Measurements from ENCODE around the gene TCOF1.

Gene TCOF1

GRCh38 chr5:150428106-150428876 is 70.8 kb downstream of the TCOF1 start:
- no peak overlapping the region for H3K4me3 ChIP-seq (ENCODE audit: low read depth, low read length)
- DNase-seq (ENCODE audit: low read depth), result no peak
- TF ChIP-seq CTCF (IDR thresholded peaks at IDR 0.05; ENCODE audit: low read depth, low read length, missing control alignments), result no peak

GRCh38 chr5:150428978-150429377 is 71.5 kb downstream of the TCOF1 start:
- no peak for TF ChIP-seq CTCF (IDR thresholded peaks at IDR 0.05; ENCODE audit: low read depth, low read length, missing control alignments)
- DNase-seq (ENCODE audit: low read depth), result no peak
- H3K4me3 ChIP-seq (ENCODE audit: low read depth, low read length), result no peak overlapping the region

- no peak for TF ChIP-seq CTCF (IDR thresholded peaks at IDR 0.05; ENCODE audit: low read depth, low read length, missing control alignments)
- H3K4me3 ChIP-seq (ENCODE audit: low read depth, low read length), result no peak overlapping the region
- DNase-seq (ENCODE audit: low read depth), result no peak
Observed at GRCh38 chr5:150429410-150429873, 71.9 kb downstream of the TCOF1 start.

DNA sequence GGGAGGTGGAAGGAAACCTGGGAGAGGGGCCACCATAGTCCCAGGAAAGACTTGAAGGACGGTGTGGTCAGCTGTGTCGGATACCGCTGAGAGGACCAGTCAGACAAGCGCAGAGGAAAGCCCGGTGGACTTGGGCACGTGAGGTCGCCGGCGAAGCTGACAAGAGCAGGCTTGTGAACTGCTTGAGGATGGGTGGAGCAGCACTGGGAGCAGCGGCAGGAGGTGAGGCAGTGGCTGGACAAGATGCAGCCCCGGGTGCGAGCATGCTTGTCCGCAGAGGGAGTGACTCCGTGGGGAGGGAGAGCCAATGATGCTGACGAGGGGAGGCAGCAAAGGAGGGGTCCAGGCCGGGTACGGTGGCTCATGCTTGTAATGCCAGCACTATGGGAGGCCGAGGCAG is 73.6 kb downstream of the TCOF1 start:
- no peak overlapping the region for H3K4me3 ChIP-seq (ENCODE audit: low read depth, low read length)
- DNase-seq (ENCODE audit: low read depth), result no peak
- no peak for TF ChIP-seq CTCF (IDR thresholded peaks at IDR 0.05; ENCODE audit: low read depth, low read length, missing control alignments)

GRCh38 chr5:150431574-150431973 is 74.1 kb downstream of the TCOF1 start:
- no peak for TF ChIP-seq CTCF (IDR thresholded peaks at IDR 0.05; ENCODE audit: low read depth, low read length, missing control alignments)
- no peak for DNase-seq (ENCODE audit: low read depth)
- no peak overlapping the region for H3K4me3 ChIP-seq (ENCODE audit: low read depth, low read length)

GRCh38 chr5:150434464-150434863 is 77.0 kb downstream of the TCOF1 start:
- TF ChIP-seq CTCF (IDR thresholded peaks at IDR 0.05; ENCODE audit: low read depth, low read length, missing control alignments), result no peak
- no peak overlapping the region for H3K4me3 ChIP-seq (ENCODE audit: low read depth, low read length)
- DNase-seq (ENCODE audit: low read depth), result no peak

- DNase-seq (ENCODE audit: low read depth), result peak; percentile 77
- TF ChIP-seq CTCF (IDR thresholded peaks at IDR 0.05; ENCODE audit: low read depth, low read length, missing control alignments), result peak; percentile 85
- no peak overlapping the region for H3K4me3 ChIP-seq (ENCODE audit: low read depth, low read length)
Observed at GRCh38 chr5:150436141-150436680, 78.7 kb downstream of the TCOF1 start.
